IPS-15b (cell line): ENCODE data around the gene FER1L5.

ENCODE experiments used
- H3K27me3 ChIP-seq: one replicate; pipeline ENCODE4 v1.6.1; 2013; ENCODE audit warnings: low read length; ENCODE audit not compliant: control insufficient read depth, insufficient read depth
- H3K36me3 ChIP-seq: one replicate; pipeline ENCODE4 v1.6.1; 2013; ENCODE audit warnings: low read length; ENCODE audit not compliant: control insufficient read depth, insufficient read depth
- H3K4me1 ChIP-seq: one replicate; pipeline ENCODE4 v1.6.1; 2013; ENCODE audit warnings: mild to moderate bottlenecking, low read length; ENCODE audit not compliant: control insufficient read depth, insufficient read depth
- H3K4me3 ChIP-seq: one replicate; pipeline ENCODE4 v1.5.1; 2013; ENCODE audit warnings: low read depth, low read length
- H3K9ac ChIP-seq: one replicate; pipeline ENCODE4 v1.6.1; 2013; ENCODE audit warnings: low read depth, mild to moderate bottlenecking, low read length
- H3K9me3 ChIP-seq: one replicate; pipeline ENCODE4 v1.6.1; 2013; ENCODE audit warnings: mild to moderate bottlenecking, low read length; ENCODE audit not compliant: control insufficient read depth, insufficient read depth

Gene FER1L5

DNA sequence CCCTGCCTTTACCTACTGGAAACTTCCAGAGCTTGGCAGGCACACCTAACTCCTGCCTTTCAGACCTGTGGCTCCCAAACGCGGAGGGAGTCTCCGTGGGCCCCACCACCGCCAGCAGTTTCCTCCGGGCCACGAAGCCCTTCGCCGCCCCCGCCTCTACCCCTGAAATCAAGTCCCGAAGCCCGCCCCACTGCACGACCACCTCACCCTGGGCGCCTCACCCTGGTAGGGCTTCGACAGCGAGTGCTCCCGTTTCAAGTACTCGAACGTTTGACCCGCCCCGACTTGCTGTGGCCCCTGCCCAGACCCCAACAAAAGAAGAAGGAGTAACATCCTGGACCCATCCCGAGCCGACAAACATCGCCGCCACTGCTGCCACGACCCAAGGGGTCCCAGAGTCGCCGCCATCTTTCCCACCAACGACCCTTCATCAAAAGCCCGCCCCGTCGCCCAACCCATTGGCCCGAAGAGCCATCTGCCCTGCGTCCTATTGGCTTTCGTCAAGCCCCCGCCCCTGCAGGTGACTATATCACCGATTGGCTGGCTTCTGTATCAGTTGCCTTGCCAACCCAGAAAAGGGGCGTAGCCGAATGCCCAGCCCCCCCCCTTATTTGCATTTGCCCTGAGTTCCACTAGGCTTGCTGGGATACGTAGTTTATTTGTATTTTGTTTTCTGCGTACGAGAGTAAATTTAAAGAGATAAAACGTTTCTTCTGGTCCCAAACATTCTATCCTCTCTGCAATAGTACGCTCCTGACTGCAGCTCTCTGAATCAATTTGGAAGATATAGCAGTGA lies 97.3 kb downstream of the FER1L5 start, which contains the start of gene LMAN2L:
Gene LMAN2L (minus strand): TSS at position 432 of the 796 bp plus-strand sequence. CDS start 24 bp downstream, at position 408.
- Histone ChIP-seq H3K4me1 (no peaks in the 10 kb centered on the region), H3K9me3 (no peaks in the 10 kb centered on the region), H3K27me3 (no peaks in the 10 kb centered on the region), H3K4me3 (peak within 1 kb of the TSS; percentile 69), H3K36me3 (peaks cover 10% of the 10 kb centered on the region), H3K9ac (peak within 1 kb of the TSS; percentile 51)

DNA sequence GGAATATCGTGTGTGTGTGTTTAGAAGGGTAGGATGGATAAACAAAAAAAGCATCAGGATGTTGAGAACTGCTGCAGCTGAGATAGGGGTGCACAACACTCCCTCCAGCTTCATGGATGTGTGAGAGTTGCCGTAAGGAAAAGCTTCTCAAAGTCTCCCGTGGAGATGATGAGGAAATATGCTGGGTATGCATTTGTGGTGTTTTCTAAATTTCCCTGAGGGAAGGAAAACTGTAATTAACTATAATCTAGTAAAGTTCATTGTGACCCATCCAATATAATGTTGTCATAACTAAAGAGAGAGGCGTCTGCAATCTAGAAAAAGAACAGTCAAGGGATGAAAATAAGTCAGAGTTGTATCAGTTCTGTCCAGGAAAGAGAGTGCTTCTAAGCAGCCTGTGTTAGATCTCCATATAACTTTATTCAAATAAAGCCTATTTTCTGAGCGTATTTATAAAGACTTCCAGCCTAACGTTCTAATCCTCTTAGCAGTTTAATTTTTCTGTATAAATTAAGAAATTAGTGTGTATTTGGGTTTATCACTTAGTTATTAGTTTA lies 104.6 kb downstream of the FER1L5 start:
- H3K27me3 ChIP-seq = no peaks in the 10 kb centered on the region
- no peak overlapping the region for H3K4me3 ChIP-seq
- no peak overlapping the region for H3K9ac ChIP-seq

DNA sequence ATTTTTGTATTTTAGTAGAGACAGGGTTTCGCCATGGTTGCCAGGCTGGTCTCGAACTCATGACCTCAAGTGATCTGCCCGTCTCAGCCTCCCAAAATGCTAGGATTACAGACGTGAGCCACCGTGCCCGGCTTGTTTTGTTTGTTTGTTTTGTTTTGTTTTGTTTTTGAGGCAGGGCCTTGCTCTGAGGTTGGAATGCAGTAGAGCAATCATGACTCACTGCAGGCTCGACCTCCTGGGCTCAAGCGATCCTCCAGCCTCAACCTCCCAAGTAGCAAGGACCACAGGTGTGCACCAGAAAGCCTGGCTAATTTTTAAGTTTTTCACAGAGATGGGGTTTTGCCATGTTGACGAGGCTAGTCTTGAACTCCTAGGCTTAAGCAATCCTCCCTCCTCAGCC lies 109.2 kb downstream of the FER1L5 start:
- H3K9ac ChIP-seq = no peak overlapping the region
- H3K4me1 ChIP-seq = no peaks in the 10 kb centered on the region
- H3K4me3 ChIP-seq = no peak overlapping the region
- no peaks in the 10 kb centered on the region for H3K36me3 ChIP-seq
- H3K27me3 ChIP-seq = no peaks in the 10 kb centered on the region
- no peaks in the 10 kb centered on the region for H3K9me3 ChIP-seq

More for the DNA sequence above, 104.6 kb downstream of the FER1L5 start:
- no peaks in the 10 kb centered on the region for H3K36me3 ChIP-seq
- H3K4me1 ChIP-seq = no peaks in the 10 kb centered on the region
- no peaks in the 10 kb centered on the region for H3K9me3 ChIP-seq

DNA sequence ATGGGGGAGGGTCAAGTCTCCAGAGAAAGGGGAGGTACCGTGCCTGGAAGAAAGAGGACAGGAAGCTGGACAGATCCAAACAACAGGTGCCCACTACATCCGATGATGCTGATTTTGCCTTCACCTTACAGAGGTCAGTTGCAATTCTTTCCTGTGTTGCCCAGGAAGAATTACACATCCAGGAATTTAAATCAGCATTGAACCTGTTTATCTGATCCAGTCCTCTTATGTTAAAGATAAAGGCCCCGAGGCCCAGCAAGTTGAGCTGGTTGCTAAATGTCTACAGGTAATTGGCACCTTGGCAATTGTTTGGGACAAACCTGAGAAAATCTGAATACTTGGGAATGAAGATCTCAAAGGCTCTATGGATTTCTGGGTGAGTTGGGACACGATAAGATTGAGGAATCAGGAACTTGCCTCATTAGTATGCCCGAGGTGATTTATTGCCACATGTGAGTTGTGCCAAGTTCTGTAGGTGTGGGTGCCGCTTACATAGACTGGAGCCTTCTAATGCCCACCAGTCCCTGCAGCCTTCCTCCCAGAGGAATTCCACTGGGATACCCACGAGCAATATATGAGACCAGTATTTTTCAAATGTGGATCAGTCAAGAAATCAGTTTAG lies 111.2 kb downstream of the FER1L5 start:
- H3K27me3 ChIP-seq = no peaks in the 10 kb centered on the region
- no peaks in the 10 kb centered on the region for H3K36me3 ChIP-seq
- no peaks in the 10 kb centered on the region for H3K4me1 ChIP-seq
- no peak overlapping the region for H3K9ac ChIP-seq
- H3K4me3 ChIP-seq = no peak overlapping the region
- H3K9me3 ChIP-seq = no peaks in the 10 kb centered on the region

DNA sequence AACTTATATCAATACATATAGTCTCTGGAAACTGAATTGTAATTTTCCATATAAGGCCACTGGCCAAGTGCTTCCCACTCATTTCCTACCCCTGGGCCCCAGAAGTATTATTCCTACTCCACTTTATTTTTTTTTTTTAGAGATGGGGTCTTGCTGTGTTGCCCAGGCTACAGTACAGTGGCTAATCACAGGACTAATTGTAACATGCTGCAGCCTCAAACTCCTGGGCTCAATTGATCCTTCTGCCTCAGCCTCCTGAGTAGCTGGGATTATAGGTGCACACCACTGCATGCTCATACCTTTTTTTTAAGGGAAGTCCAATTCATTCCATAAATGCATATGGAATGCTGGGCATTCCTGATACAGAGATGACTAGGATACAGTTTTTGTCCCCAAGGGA lies 111.8 kb downstream of the FER1L5 start:
- no peaks in the 10 kb centered on the region for H3K27me3 ChIP-seq
- no peaks in the 10 kb centered on the region for H3K9me3 ChIP-seq
- H3K4me3 ChIP-seq = no peak overlapping the region
- no peak overlapping the region for H3K9ac ChIP-seq
- no peaks in the 10 kb centered on the region for H3K36me3 ChIP-seq
- no peaks in the 10 kb centered on the region for H3K4me1 ChIP-seq
